ENCODE measurements around the gene PYDC1.
"Not testable (repeated sequence)": the region's sequence is repeated elsewhere in the genome, so short reads cannot be mapped to it uniquely, and the experiment has no call there.

PYDC1 gene

GRCh38 chr16:31195861-31196260, 21.1 kb downstream of the PYDC1 start:
- DNase-seq = not testable (repeated sequence)

GRCh38 chr16:31194898-31195297, 22.0 kb downstream of the PYDC1 start:
- no peak for DNase-seq

GRCh38 chr16:31193874-31194273, 23.1 kb downstream of the PYDC1 start:
- no peak for DNase-seq

- no peak for DNase-seq
Observed at GRCh38 chr16:31192856-31193642, 23.9 kb downstream of the PYDC1 start.

- no peak for DNase-seq
Observed at GRCh38 chr16:31191697-31192428, 25.1 kb downstream of the PYDC1 start.

GRCh38 chr16:31190818-31191444, 26.0 kb downstream of the PYDC1 start:
- no peak for DNase-seq

- no peak for DNase-seq
Observed at GRCh38 chr16:31190061-31190460, 26.9 kb downstream of the PYDC1 start.

- no peak for DNase-seq
Observed at GRCh38 chr16:31189412-31189778, 27.5 kb downstream of the PYDC1 start.

- DNase-seq = no peak
Observed at GRCh38 chr16:31188450-31189411, 28.2 kb downstream of the PYDC1 start.

GRCh38 chr16:31187808-31188189, 29.1 kb downstream of the PYDC1 start:
- no peak for DNase-seq

- no peak for DNase-seq
Observed at GRCh38 chr16:31186930-31187807, 29.8 kb downstream of the PYDC1 start.

GRCh38 chr16:31186176-31186575, 30.8 kb downstream of the PYDC1 start:
- no peak for DNase-seq

- DNase-seq = no peak
Observed at GRCh38 chr16:31185339-31185738, 31.6 kb downstream of the PYDC1 start.

GRCh38 chr16:31184888-31185287, 32.0 kb downstream of the PYDC1 start:
- no peak for DNase-seq

- DNase-seq = no peak
Observed at GRCh38 chr16:31183432-31184428, 33.2 kb downstream of the PYDC1 start.

GRCh38 chr16:31182391-31182790, 34.5 kb downstream of the PYDC1 start:
- no peak for DNase-seq

GRCh38 chr16:31181102-31181830, 35.7 kb downstream of the PYDC1 start:
- DNase-seq = peak; percentile 44

- peak; percentile 93 for DNase-seq
Observed at GRCh38 chr16:31179747-31180459, 37.0 kb downstream of the PYDC1 start, which contains the start of gene FUS. FUS (plus strand) TSS chr16:31180139; CDS start chr16:31180215, 76 bp downstream.

GRCh38 chr16:31179219-31179746, 37.7 kb downstream of the PYDC1 start:
- no peak for DNase-seq

All from CD4-positive, alpha-beta T cell treated with Interleukin-21 for 1 hour (primary cell).